ENCODE data around the gene APCS.

APCS gene

GRCh38 chr1:159587461-159587951 is at the start of gene APCS:
Gene APCS, plus strand, starts transcription at chr1:159587826. Its CDS starts 96 bp downstream, at chr1:159587922.
- DNase-seq = no peak

GRCh38 chr1:159548126-159548525 is 39.5 kb upstream of the APCS start:
- DNase-seq = no peak

GRCh38 chr1:159554261-159554660 is 33.4 kb upstream of the APCS start:
- DNase-seq = no peak

- no peak for DNase-seq
Observed at GRCh38 chr1:159554696-159555095, 32.9 kb upstream of the APCS start.

GRCh38 chr1:159556931-159557369 is 30.7 kb upstream of the APCS start:
- no peak for DNase-seq

GRCh38 chr1:159560599-159560998 is 27.0 kb upstream of the APCS start:
- no peak for DNase-seq

GRCh38 chr1:159561497-159561896 is 26.1 kb upstream of the APCS start:
- DNase-seq = no peak

- no peak for DNase-seq
Observed at GRCh38 chr1:159562680-159563079, 24.9 kb upstream of the APCS start.

- no peak for DNase-seq
Observed at GRCh38 chr1:159577446-159577845, 10.2 kb upstream of the APCS start.

GRCh38 chr1:159580340-159580739 is 7.3 kb upstream of the APCS start:
- no peak for DNase-seq

GRCh38 chr1:159581422-159581821 is 6.2 kb upstream of the APCS start:
- no peak for DNase-seq

- no peak for DNase-seq
Observed at GRCh38 chr1:159584536-159584935, 3.1 kb upstream of the APCS start.

- DNase-seq = no peak
Observed at GRCh38 chr1:159591981-159592380, 4.4 kb downstream of the APCS start.

GRCh38 chr1:159594625-159595405 is 7.2 kb downstream of the APCS start:
- DNase-seq = no peak

- DNase-seq = no peak
Observed at GRCh38 chr1:159598196-159598595, 10.6 kb downstream of the APCS start.

GRCh38 chr1:159600894-159601293 is 13.3 kb downstream of the APCS start:
- no peak for DNase-seq

- DNase-seq = no peak
Observed at GRCh38 chr1:159602501-159602999, 14.9 kb downstream of the APCS start.

GRCh38 chr1:159612211-159612885 is 24.7 kb downstream of the APCS start:
- DNase-seq = no peak

GRCh38 chr1:159632922-159633321 is 45.3 kb downstream of the APCS start:
- DNase-seq = no peak

Data from amygdala (tissue), 56 donors.